ENCODE data around the gene LY6G6D. TPM values are rescaled to one million over a fixed set of nuclear protein-coding genes. Genes with fewer than 3 reads are reported as not detected.

Gene LY6G6D
- total RNA-seq, 1 donor from 2014 or later, result not detected

DNA sequence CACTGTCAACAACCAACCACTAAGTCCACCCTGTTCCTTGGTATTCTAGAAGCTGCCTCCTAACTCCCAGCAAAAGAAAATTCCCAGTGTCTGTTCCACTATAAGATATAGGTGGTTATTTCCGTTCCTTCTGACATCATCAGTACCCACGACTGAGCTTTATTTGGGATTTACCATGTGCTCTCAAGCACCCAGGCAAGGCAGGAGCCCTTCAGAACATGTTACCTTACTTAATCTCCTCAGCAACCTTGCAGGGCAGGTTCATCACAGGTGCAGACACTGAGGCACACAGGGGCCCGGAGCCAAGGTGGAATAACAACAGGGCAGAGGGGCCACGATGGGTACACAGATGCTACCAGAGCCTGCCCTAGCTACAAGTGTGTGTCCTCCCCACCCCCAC lies 22.8 kb upstream of the LY6G6D start:
- peaks cover 74 to 85% (median 84%) of the 10 kb centered on the region in 3 donors for H3K36me3 ChIP-seq (ENCODE audit: control insufficient read depth in 3 of 3, insufficient read depth in 3 of 3, low read length in 3 of 3)
- no peak overlapping the region for H3K9ac ChIP-seq (ENCODE audit: low read depth in 1 of 3, low read length in 3 of 3)
- no peak overlapping the region for H3K4me3 ChIP-seq (ENCODE audit: low read length in 3 of 3)
- H3K9me3 ChIP-seq (ENCODE audit: control insufficient read depth in 3 of 3, low read length in 3 of 3), result no peaks in the 10 kb centered on the region
- H3K4me1 ChIP-seq (ENCODE audit: control insufficient read depth in 3 of 3, insufficient read depth in 3 of 3, low read length in 3 of 3), result peaks cover 0 to under 1% (median 0%) of the 10 kb centered on the region in 3 donors
- H3K27ac ChIP-seq (ENCODE audit: low read depth, low read length), result no peak overlapping the region
- H3K27me3 ChIP-seq (ENCODE audit: control insufficient read depth in 3 of 3, insufficient read depth in 3 of 3, low read length in 3 of 3), result no peaks in the 10 kb centered on the region

- Histone ChIP-seq H3K27ac (ENCODE audit: low read depth, low read length) (no peak overlapping the region), H3K9ac (ENCODE audit: low read depth in 1 of 3, low read length in 3 of 3) (peak overlapping the region in 1 of 3 donors; percentile 3), H3K36me3 (ENCODE audit: control insufficient read depth in 3 of 3, insufficient read depth in 3 of 3, low read length in 3 of 3) (peaks cover 69 to 83% (median 82%) of the 10 kb centered on the region in 3 donors), H3K4me1 (ENCODE audit: control insufficient read depth in 3 of 3, insufficient read depth in 3 of 3, low read length in 3 of 3) (peaks cover 0 to 6% (median 3%) of the 10 kb centered on the region in 3 donors), H3K27me3 (ENCODE audit: control insufficient read depth in 3 of 3, insufficient read depth in 3 of 3, low read length in 3 of 3) (no peaks in the 10 kb centered on the region), H3K9me3 (ENCODE audit: control insufficient read depth in 3 of 3, low read length in 3 of 3) (no peaks in the 10 kb centered on the region), H3K4me3 (ENCODE audit: low read length in 3 of 3) (no peak overlapping the region)
Measured at GRCh38 chr6:31692886-31693285, 22.3 kb upstream of the LY6G6D start.

GRCh38 chr6:31693535-31693934 lies 21.6 kb upstream of the LY6G6D start:
- Histone ChIP-seq H3K4me3 (ENCODE audit: low read length in 3 of 3) (no peak overlapping the region), H3K4me1 (ENCODE audit: control insufficient read depth in 3 of 3, insufficient read depth in 3 of 3, low read length in 3 of 3) (peaks cover 0 to 6% (median 3%) of the 10 kb centered on the region in 3 donors), H3K36me3 (ENCODE audit: control insufficient read depth in 3 of 3, insufficient read depth in 3 of 3, low read length in 3 of 3) (peaks cover 63 to 77% (median 76%) of the 10 kb centered on the region in 3 donors), H3K9me3 (ENCODE audit: control insufficient read depth in 3 of 3, low read length in 3 of 3) (no peaks in the 10 kb centered on the region), H3K9ac (ENCODE audit: low read depth in 1 of 3, low read length in 3 of 3) (no peak overlapping the region), H3K27ac (ENCODE audit: low read depth, low read length) (no peak overlapping the region), H3K27me3 (ENCODE audit: control insufficient read depth in 3 of 3, insufficient read depth in 3 of 3, low read length in 3 of 3) (no peaks in the 10 kb centered on the region)

- Histone ChIP-seq H3K9me3 (ENCODE audit: control insufficient read depth in 3 of 3, low read length in 3 of 3) (no peaks in the 10 kb centered on the region), H3K4me1 (ENCODE audit: control insufficient read depth in 3 of 3, insufficient read depth in 3 of 3, low read length in 3 of 3) (peaks cover 17 to 26% (median 19%) of the 10 kb centered on the region in 3 donors), H3K36me3 (ENCODE audit: control insufficient read depth in 3 of 3, insufficient read depth in 3 of 3, low read length in 3 of 3) (peaks cover 42 to 57% (median 56%) of the 10 kb centered on the region in 3 donors), H3K9ac (ENCODE audit: low read depth in 1 of 3, low read length in 3 of 3) (no peak overlapping the region), H3K27ac (ENCODE audit: low read depth, low read length) (no peak overlapping the region), H3K27me3 (ENCODE audit: control insufficient read depth in 3 of 3, insufficient read depth in 3 of 3, low read length in 3 of 3) (no peaks in the 10 kb centered on the region), H3K4me3 (ENCODE audit: low read length in 3 of 3) (no peak overlapping the region)
Measured at GRCh38 chr6:31697555-31697954, 17.6 kb upstream of the LY6G6D start.

GRCh38 chr6:31700740-31701401 lies 14.3 kb upstream of the LY6G6D start:
- H3K27me3 ChIP-seq (ENCODE audit: control insufficient read depth in 3 of 3, insufficient read depth in 3 of 3, low read length in 3 of 3), result no peaks in the 10 kb centered on the region
- no peaks in the 10 kb centered on the region for H3K9me3 ChIP-seq (ENCODE audit: control insufficient read depth in 3 of 3, low read length in 3 of 3)
- H3K36me3 ChIP-seq (ENCODE audit: control insufficient read depth in 3 of 3, insufficient read depth in 3 of 3, low read length in 3 of 3), result peaks cover 19 to 34% (median 29%) of the 10 kb centered on the region in 3 donors
- H3K9ac ChIP-seq (ENCODE audit: low read depth in 1 of 3, low read length in 3 of 3), result peak overlapping the region in 1 of 3 donors; percentile 6
- H3K27ac ChIP-seq (ENCODE audit: low read depth, low read length), result peak overlapping the region; percentile 57
- peak overlapping the region in 1 of 3 donors; percentile 99 for H3K4me3 ChIP-seq (ENCODE audit: low read length in 3 of 3)
- H3K4me1 ChIP-seq (ENCODE audit: control insufficient read depth in 3 of 3, insufficient read depth in 3 of 3, low read length in 3 of 3), result peaks cover 17 to 33% (median 19%) of the 10 kb centered on the region in 3 donors

GRCh38 chr6:31701666-31702404 lies 13.3 kb upstream of the LY6G6D start:
- no peaks in the 10 kb centered on the region for H3K9me3 ChIP-seq (ENCODE audit: control insufficient read depth in 3 of 3, low read length in 3 of 3)
- H3K4me3 ChIP-seq (ENCODE audit: low read length in 3 of 3), result peak overlapping the region; percentile 96 to 99 (median 99)
- peaks cover 16 to 25% (median 25%) of the 10 kb centered on the region in 3 donors for H3K36me3 ChIP-seq (ENCODE audit: control insufficient read depth in 3 of 3, insufficient read depth in 3 of 3, low read length in 3 of 3)
- no peaks in the 10 kb centered on the region for H3K27me3 ChIP-seq (ENCODE audit: control insufficient read depth in 3 of 3, insufficient read depth in 3 of 3, low read length in 3 of 3)
- peak overlapping the region; percentile 99 for H3K27ac ChIP-seq (ENCODE audit: low read depth, low read length)
- H3K4me1 ChIP-seq (ENCODE audit: control insufficient read depth in 3 of 3, insufficient read depth in 3 of 3, low read length in 3 of 3), result peaks cover 17 to 33% (median 19%) of the 10 kb centered on the region in 3 donors
- H3K9ac ChIP-seq (ENCODE audit: low read depth in 1 of 3, low read length in 3 of 3), result peak overlapping the region; percentile 97 to 99 (median 99)

GRCh38 chr6:31702405-31702818 lies 12.7 kb upstream of the LY6G6D start:
- H3K4me1 ChIP-seq (ENCODE audit: control insufficient read depth in 3 of 3, insufficient read depth in 3 of 3, low read length in 3 of 3), result peaks cover 17 to 32% (median 18%) of the 10 kb centered on the region in 3 donors
- peaks cover 15 to 22% (median 20%) of the 10 kb centered on the region in 3 donors for H3K36me3 ChIP-seq (ENCODE audit: control insufficient read depth in 3 of 3, insufficient read depth in 3 of 3, low read length in 3 of 3)
- H3K27me3 ChIP-seq (ENCODE audit: control insufficient read depth in 3 of 3, insufficient read depth in 3 of 3, low read length in 3 of 3), result no peaks in the 10 kb centered on the region
- no peaks in the 10 kb centered on the region for H3K9me3 ChIP-seq (ENCODE audit: control insufficient read depth in 3 of 3, low read length in 3 of 3)
- peak overlapping the region; percentile 99 for H3K27ac ChIP-seq (ENCODE audit: low read depth, low read length)
- H3K4me3 ChIP-seq (ENCODE audit: low read length in 3 of 3), result peak overlapping the region; percentile 96 to 99 (median 99)
- H3K9ac ChIP-seq (ENCODE audit: low read depth in 1 of 3, low read length in 3 of 3), result peak overlapping the region; percentile 97 to 99 (median 99)

- peak within 1 kb of the TSS; percentile 99 for H3K27ac ChIP-seq (ENCODE audit: low read depth, low read length)
- H3K36me3 ChIP-seq (ENCODE audit: control insufficient read depth in 3 of 3, insufficient read depth in 3 of 3, low read length in 3 of 3), result peaks cover 15 to 18% (median 18%) of the 10 kb centered on the region in 3 donors
- no peaks in the 10 kb centered on the region for H3K27me3 ChIP-seq (ENCODE audit: control insufficient read depth in 3 of 3, insufficient read depth in 3 of 3, low read length in 3 of 3)
- peaks cover 16 to 27% (median 17%) of the 10 kb centered on the region in 3 donors for H3K4me1 ChIP-seq (ENCODE audit: control insufficient read depth in 3 of 3, insufficient read depth in 3 of 3, low read length in 3 of 3)
- H3K9ac ChIP-seq (ENCODE audit: low read depth in 1 of 3, low read length in 3 of 3), result peak within 1 kb of the TSS; percentile 97 to 99 (median 99)
- H3K4me3 ChIP-seq (ENCODE audit: low read length in 3 of 3), result peak within 1 kb of the TSS; percentile 96 to 99 (median 99)
- no peaks in the 10 kb centered on the region for H3K9me3 ChIP-seq (ENCODE audit: control insufficient read depth in 3 of 3, low read length in 3 of 3)
Measured at GRCh38 chr6:31702819-31703716, 12.1 kb upstream of the LY6G6D start, which contains the start of gene ABHD16A. TSS of gene ABHD16A (minus strand) at chr6:31703324. CDS start at chr6:31703281, 43 bp downstream.

DNA sequence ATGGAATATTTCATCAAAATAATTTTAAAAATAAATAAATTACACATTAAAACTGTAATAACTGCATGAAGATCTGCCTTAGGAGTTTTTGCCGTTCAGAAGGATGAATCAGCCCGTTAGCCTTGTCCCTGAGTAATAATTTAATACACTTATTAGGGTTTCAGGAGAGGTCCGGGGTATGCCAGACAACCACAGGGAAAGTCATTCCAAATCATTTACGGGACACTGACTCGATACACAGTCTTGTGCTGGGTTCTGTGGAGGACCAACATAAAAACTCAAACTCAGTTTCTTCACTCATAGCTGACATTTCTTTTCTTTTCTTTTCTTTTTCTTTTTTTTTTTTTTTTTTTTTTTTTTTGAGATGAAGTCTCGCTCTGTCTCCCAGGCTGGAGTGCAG lies 9.2 kb upstream of the LY6G6D start:
- Histone ChIP-seq H3K9me3 (ENCODE audit: control insufficient read depth in 3 of 3, low read length in 3 of 3) (no peaks in the 10 kb centered on the region), H3K36me3 (ENCODE audit: control insufficient read depth in 3 of 3, insufficient read depth in 3 of 3, low read length in 3 of 3) (peaks cover 2 to 4% (median 2%) of the 10 kb centered on the region in 3 donors), H3K9ac (ENCODE audit: low read depth in 1 of 3, low read length in 3 of 3) (no peak overlapping the region), H3K4me1 (ENCODE audit: control insufficient read depth in 3 of 3, insufficient read depth in 3 of 3, low read length in 3 of 3) (peaks cover 13 to 23% (median 14%) of the 10 kb centered on the region in 3 donors), H3K27me3 (ENCODE audit: control insufficient read depth in 3 of 3, insufficient read depth in 3 of 3, low read length in 3 of 3) (peaks cover 0 to 5% (median 0%) of the 10 kb centered on the region in 3 donors), H3K27ac (ENCODE audit: low read depth, low read length) (no peak overlapping the region), H3K4me3 (ENCODE audit: low read length in 3 of 3) (no peak overlapping the region)
